Measurements from ENCODE around the gene ITGA11. TPM values are rescaled to one million over a fixed set of nuclear protein-coding genes. Genes with fewer than 3 reads are reported as not detected.

Gene ITGA11
- total and polyA plus RNA-seq, 2 of the 13 experiments (the other 11 are each of a cell fraction or from before 2014, with no cell fraction given), result not detected

DNA sequence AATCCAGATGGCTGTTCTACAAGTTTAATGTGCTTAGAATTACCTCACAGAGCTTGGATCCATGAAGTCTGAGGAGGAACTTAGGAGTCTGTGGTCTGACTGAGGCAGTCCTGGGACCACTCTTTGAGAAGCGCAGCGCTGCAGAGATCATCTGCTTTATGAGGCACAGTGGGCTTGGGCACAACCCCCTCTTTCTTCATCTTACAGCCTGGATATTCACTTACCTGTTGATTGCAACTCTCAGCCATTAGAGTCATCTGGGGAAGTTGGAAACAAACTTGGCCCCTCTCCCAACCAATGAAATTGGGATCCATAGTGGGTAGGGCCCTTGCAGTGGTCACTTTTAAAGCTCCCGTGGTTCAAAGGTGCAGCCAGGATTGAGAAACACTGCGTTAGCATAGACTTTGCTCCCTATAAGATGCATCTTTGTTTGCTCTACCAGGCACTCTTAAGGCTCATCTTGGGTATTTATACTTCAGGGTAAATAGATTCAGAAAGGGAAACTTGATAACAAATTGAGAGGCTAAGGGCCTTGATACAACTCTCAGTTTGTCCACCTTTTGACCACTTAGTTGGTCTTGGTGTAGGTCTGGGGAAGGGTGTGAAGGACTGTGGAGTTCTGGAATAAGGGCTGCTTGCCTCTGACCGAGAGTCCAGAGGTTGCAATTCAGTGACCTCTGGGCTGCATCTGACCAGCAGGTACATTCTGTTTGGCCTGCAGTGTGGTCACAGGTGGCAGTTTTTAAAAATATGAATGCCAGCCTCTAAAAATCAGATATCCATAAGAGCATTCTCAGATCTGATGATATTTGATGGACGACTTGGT lies 131.6 kb downstream of the ITGA11 start (continued):
- TF ChIP-seq AHDC1 (CRISPR knock-in tag; IDR thresholded peaks at IDR 0.05; ENCODE audit: borderline replicate concordance) (peak; percentile 85; the same call in 1 of the 2 replicates), ZNF431 (CRISPR knock-in tag; IDR thresholded peaks at IDR 0.05; ENCODE audit: borderline replicate concordance, low read depth) (no peak), ZMYM2 (CRISPR knock-in tag; IDR thresholded peaks at IDR 0.05) (0 out of 2 replicates have a peak, but pooled peaks have one; percentile 43), HNRNPK (IDR thresholded peaks at IDR 0.05; ENCODE audit: low read depth, low read length, poor library complexity, severe bottlenecking) (no peak), DMTF1 (CRISPR knock-in tag; IDR thresholded peaks at IDR 0.05) (no peak), ZBTB8A (CRISPR knock-in tag; IDR thresholded peaks at IDR 0.05; ENCODE audit: borderline replicate concordance, low read depth) (no peak), BRCA1 (CRISPR knock-in tag; IDR thresholded peaks at IDR 0.05) (no peak), ZNF33A (CRISPR knock-in tag; IDR thresholded peaks at IDR 0.05; ENCODE audit: borderline replicate concordance) (no peak), BCLAF1 (IDR thresholded peaks at IDR 0.05) (no peak), ZNF335 (CRISPR knock-in tag; IDR thresholded peaks at IDR 0.05) (no peak), EP300 (IDR thresholded peaks at IDR 0.05; ENCODE audit: low read depth in 2 of 2, low read length in 2 of 2) (peak in 1 of 2 experiments; percentile 73; a peak in 2 of 4 replicates), EP300 (CRISPR knock-in tag; IDR thresholded peaks at IDR 0.05; ENCODE audit: borderline replicate concordance) (no peak), SAP130 (CRISPR knock-in tag; IDR thresholded peaks at IDR 0.05; ENCODE audit: low read depth) (peak; percentile 30)
